Stimulated activated CD4-positive, alpha-beta T cell treated with anti-CD3 and anti-CD28 coated beads, Interleukin-12 subunit alpha, Interleukin-12 subunit beta, amount 100 ng/mL, for 48 hours (primary cell): ENCODE results near the gene GBGT1.

Experiments
- DNase-seq, 3 donors: peaks; one replicate each; pipeline ENCODE4 v3.0.0-alpha.2; 2020; ENCODE audit warnings: low read depth in 2 of 3, low spot score in 1 of 3

Gene GBGT1

DNA sequence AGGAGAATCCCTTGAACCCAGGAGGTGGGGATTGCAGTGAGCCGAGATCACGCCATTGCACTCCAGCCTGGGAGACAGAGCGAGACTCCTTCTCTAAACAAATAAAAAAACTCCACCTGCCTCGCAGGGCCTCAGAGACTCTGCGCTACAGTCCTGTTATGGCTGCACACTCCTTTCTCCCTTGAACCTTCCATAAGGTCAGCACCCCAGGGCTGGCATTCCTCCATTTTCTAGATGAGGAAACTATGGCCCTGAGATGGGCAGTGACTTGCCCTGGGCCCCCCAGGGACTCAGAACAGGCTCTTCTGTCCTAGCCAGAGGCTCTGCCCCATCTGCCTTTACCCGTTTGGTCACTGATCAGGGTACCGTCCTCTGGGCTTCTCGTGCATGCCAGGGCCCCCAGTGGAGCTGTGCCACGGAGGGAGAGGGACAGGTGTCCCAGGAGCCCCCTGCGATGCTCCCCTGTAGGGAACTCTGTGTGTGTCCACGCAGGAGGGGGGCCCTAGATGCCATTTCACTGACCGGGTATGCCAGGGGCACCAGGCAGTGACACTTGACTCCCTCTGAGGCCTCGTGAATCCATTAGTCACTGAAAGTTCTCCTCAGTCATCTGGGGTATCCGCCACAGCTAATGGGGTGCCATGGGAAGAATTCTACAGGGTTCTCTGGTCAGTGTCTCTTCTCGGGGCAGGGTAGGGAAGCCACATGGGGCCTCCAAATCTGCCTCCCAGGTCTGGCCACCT, 58.8 kb downstream of the GBGT1 start:
- DNase-seq, result no peak

DNA sequence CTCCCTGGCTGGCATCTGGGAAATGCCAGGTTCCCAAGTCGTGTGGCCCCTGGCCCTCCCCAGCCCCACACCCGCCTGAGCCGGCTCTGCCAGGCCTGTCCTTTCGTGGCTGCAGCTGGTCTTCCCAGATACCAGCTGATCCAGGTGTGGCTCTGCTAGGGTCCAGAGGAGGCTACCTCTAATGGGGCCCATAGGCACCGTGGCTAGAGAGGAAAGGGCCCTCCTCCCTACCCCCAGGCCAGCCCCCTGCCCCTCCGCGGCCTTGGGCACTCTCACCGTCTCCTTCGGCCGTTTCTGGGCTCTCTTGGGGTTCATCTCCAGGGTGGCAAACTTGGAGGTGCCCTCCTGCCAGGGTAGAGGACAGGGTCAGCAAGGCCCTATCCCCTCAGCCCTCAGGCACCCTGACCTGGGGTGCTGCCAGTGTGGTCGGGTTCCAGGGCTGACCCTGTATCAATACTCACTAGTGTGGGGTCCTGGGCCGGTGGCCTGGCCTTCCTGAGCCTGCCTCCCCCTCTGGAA, 59.7 kb downstream of the GBGT1 start:
- DNase-seq, result no peak

DNA sequence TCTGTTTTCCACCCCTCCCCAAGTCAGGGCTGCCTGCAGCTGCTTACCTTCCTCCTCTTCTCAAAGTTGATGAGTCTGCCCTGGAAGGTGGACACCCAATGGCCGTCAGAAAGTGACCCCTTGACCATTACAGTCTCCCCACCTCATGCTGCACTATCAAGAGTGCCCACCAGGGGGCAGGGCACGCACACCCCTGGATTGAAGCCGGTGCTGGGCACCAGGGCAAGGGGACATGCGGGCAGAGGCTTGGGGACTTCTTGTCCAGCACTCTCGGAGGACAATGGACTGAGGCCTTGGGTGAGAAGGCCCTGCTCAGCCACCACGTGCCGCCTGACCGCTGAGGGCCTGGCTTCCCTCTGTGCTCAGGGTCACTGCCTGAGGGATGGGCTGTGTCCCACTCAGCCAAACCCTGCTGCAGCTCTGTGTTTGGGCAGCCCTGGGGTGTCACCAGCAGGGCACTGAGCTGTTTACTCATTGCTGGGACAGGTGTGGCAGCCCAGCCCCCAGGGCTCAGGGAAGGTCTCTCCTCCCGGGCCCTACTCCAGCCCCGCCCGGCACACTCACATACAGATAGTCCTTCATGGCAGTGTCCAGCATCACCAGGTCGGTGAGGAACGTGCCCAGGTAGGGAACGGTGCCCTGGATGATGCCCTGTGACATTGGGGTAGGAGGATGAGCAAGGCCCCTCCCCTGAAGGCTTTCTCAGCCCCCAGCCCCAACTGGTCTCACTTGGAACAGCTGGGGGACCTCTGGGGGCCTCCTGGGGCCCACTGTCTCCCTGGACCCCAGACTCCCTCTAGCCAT, 60.3 kb downstream of the GBGT1 start:
- peak in 1 of 3 donors; percentile 31 for DNase-seq
